ENCODE measurements around the gene LEF1.

Gene LEF1

GRCh38 chr4:108168671-108169523 is at the start of gene LEF1:
TSS of gene LEF1 (minus strand) at chr4:108168932. CDS start at chr4:108167767, 1,165 bp downstream.
- peak; percentile 42 to 76 (median 50) for DNase-seq

GRCh38 chr4:108216510-108216909 is 47.8 kb upstream of the LEF1 start:
- no peak for DNase-seq

GRCh38 chr4:108215055-108215454 is 46.3 kb upstream of the LEF1 start:
- no peak for DNase-seq

DNA sequence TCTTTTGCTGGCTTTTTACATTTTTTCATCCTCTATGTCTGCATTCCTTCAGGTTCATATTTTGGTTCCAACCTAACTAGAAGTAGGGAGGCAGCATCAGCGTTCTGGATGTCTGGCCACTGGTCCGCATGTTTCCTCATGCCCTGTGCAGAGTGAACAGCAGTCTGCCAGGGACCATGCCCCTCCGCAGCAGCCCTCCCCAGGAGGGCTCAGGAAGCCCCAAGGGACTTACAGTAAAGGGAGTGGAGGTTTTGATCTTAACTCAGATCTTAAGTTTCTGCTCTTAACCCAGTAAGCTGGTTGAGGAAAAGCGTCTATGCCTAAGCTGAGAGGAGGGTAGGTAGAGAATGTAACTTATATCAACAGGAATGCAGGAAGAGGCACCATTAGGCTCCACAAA is 45.0 kb upstream of the LEF1 start:
- DNase-seq = no peak

DNA sequence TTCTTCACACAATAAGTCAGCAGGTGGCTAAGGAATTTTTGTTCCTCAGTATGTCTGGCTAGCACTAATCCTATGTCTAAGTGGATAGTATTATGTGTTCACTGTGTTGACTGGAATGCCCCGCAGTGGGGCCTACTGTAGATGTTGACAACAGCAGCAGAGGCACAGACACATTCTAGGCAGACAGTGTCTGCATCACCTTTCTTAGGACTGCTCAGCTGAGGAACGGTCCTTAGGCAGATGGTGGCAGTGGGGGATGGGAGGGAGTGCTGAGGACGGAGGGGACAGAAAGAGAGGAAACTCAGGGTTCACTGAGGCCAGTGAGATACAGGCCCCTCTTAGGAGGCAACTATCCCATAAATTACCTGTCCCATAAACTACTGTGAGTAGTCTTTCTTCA is 44.6 kb upstream of the LEF1 start:
- DNase-seq = no peak

- no peak for DNase-seq
Observed at GRCh38 chr4:108210989-108211835, 42.5 kb upstream of the LEF1 start.

- DNase-seq = no peak
Observed at GRCh38 chr4:108209489-108209888, 40.8 kb upstream of the LEF1 start.

DNA sequence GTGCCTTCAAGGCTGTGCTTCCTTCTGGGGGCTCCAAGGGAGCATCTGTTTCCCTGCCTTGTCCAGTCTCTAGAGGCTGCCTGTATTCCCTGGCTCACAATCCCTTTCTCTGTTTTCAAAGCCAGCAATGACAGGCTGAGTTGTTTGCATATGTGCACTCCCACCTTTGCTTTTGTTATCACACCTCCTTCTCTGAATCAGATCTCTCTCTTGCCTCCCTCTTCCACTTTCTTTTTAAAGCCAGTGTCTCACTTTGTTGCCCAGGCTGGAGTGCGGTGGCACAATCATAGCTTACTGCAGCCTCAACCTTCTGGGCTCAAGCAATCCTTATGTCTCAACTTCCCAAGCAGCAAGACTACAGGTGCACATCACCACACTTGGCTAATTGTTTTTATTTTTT is 37.1 kb upstream of the LEF1 start:
- DNase-seq = no peak

GRCh38 chr4:108204518-108204917 is 35.8 kb upstream of the LEF1 start:
- no peak for DNase-seq

DNA sequence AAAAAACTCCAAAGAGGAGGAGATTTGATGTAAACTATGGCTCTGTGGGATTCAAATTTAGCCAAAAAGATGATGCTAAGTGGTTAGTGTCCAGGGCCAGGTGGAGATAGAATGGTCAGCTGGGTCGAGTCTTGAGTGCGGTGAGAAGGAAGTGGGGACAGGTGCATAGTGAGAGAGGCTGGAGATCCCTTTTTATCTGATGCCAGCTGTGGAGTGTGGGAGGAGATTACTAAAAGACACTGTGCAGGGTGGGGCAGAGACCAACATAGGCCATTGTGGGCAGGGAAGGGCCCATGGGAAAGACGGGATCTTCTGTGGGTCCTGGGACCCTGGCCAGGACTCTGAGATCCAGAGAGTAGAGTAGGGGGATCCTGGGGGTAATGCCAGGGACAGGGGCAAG is 34.6 kb upstream of the LEF1 start:
- DNase-seq = no peak

- DNase-seq = no peak
Observed at GRCh38 chr4:108201774-108202173, 33.0 kb upstream of the LEF1 start.

DNA sequence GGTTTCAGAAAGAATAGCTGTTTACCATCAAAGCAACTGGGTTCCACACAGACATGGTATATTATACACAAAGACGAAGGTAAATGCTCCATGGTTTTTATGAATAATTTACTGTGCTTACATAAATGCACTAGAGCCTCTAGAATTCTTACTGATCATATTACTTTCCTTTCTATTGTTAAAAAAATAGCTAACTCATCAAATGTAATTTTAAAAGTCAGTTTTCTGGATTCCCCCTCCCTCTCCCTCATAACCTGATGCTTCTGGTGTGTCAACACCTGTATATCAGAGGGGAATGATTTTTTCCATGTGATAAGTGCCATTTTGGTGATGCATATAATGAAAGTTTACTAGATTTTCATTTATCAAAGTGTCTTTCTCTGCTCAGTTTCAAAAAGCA is 31.1 kb upstream of the LEF1 start:
- DNase-seq = no peak

GRCh38 chr4:108193886-108194672 is 25.3 kb upstream of the LEF1 start:
- DNase-seq = no peak

DNA sequence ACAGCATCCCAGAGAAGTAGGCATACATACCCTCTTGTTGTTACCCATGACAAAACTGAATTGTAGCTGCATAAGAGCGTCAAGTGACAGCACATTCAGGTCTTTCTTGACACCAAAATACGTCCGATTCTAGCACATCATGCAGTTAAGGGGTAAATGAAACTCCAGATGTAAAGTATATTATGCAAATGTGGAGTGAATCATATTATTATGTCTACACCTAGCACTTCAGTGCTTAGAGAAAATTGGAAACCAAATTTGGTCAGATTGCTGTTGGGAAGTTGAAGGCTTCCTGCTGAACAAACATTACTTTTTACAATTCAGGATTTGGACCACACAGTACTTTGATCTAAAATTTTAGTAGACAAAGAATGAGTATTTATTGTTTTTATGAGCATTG is 24.2 kb upstream of the LEF1 start:
- DNase-seq = no peak

- no peak for DNase-seq
Observed at GRCh38 chr4:108192056-108192455, 23.3 kb upstream of the LEF1 start.

- no peak for DNase-seq
Observed at GRCh38 chr4:108191269-108191914, 22.7 kb upstream of the LEF1 start.

GRCh38 chr4:108188770-108189169 is 20.0 kb upstream of the LEF1 start:
- DNase-seq = no peak

GRCh38 chr4:108185252-108185651 is 16.5 kb upstream of the LEF1 start:
- no peak for DNase-seq

DNA sequence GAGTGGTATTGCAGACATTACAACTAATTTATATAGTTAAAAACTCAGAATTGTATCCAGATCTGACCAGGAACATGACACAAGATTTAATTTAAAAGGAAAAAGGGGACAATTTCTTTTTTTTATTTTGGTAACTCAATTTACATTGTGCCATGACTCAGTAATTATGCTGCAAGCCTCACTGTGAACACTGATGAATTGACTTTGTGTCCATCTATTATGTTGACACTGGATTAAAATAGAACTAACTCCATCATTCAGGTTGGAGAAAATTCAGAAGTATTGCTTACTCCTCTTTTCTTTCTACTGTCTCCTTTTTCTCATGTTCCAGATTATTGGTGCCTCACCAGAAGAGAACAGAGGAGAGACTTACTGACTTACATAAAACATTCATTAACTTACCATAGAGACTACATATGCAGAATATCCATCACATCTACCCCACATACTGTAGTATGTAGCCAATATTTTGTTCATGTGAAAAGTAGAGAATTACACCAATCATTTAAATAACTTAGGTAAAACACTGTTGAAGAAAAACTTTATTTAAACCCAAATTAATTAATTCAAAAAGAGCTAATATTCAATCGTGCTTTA is 15.8 kb upstream of the LEF1 start:
- DNase-seq = no peak

DNA sequence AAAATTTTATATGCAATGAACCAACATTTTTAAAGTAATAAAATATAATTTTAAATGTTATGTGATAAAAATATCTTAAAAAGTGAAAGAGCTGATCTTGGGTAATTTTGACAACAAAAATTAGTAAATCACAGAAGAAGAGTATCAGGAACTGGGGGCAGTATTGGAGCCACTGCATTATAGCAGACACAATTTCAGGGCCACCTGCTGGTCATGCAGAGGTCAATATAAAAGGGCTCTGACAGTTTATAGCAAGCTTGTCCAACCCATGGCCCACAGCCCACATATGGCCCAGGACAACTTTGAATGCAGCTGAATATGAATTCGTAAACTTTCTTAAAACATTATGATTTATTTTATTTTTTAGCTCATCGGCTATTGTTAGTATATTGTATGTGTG is 13.0 kb upstream of the LEF1 start:
- DNase-seq = no peak

GRCh38 chr4:108180513-108180912 is 11.8 kb upstream of the LEF1 start:
- DNase-seq = no peak

DNA sequence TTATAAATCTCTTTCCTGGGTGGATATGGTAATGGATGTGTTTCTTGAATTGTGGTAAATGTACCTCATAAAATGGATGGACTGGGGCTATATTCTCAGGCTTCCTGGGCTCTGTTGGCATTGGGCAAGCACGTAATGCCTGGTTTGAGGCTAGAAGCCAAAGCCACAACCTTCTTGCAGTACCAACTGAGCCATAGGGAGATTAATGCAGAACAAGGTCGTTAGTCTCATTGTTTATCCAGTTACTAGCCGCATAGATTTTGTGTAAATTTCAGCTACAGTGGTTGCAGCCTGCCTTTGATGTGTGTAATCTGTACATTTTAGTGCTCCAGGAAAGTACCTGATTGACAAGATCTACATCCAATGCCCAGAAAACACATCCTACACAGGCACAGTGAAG is 7.2 kb upstream of the LEF1 start:
- DNase-seq = no peak

Measured in activated naive CD4-positive, alpha-beta T cell (primary cell).